ENCODE measurements around the gene FNDC3B. TPM values are rescaled to one million over a fixed set of nuclear protein-coding genes. Genes with fewer than 3 reads are reported as not detected.

Gene FNDC3B
- total RNA-seq, 1 experiment from 2014 or later: 48.6 TPM

GRCh38 chr3:172266103-172266502 is 226.7 kb downstream of the FNDC3B start:
- TF ChIP-seq EZH2phosphoT487 (IDR thresholded peaks at IDR 0.05; ENCODE audit: borderline replicate concordance, low read length) (no peak), CTCF (conservative IDR thresholded peaks at IDR 0.05; ENCODE audit: low read depth, low read length) (no peak), EZH2 (IDR thresholded peaks at IDR 0.05; ENCODE audit: low read length, unreplicated experiment) (no peak)
- Histone ChIP-seq H3K9me3 (ENCODE audit: low read length) (no peaks in the 10 kb centered on the region), H3F3A (ENCODE audit: low read length, unreplicated experiment) (no peaks in the 10 kb centered on the region), H3K4me1 (ENCODE audit: insufficient read depth, low read length) (no peaks in the 10 kb centered on the region), H3K9me2 (replicated peaks; ENCODE audit: low read length) (no peaks in the 10 kb centered on the region), H3K4me2 (ENCODE audit: low read length) (no peak overlapping the region), H3K36me3 (ENCODE audit: low read depth, low read length) (peaks cover 11% of the 10 kb centered on the region; the same call in 1 of the 2 replicates), H3K27ac (ENCODE audit: low read length) (no peak overlapping the region), H3K9ac (ENCODE audit: low read length) (no peak overlapping the region), H3K27me3 (ENCODE audit: low read length) (no peaks in the 10 kb centered on the region), H4K20me1 (ENCODE audit: low read length) (no peaks in the 10 kb centered on the region), H2AFZ (ENCODE audit: low read length) (no peak overlapping the region), H3K4me3 (ENCODE audit: low read length) (no peak overlapping the region), H3K79me2 (ENCODE audit: low read length) (no peaks in the 10 kb centered on the region)
- BruUV-seq (replicated peaks): no TSS peak
- DNase-seq (no peak), ATAC-seq (no peak)
- intact Hi-C loops (cut with micrococcal nuclease): no loop called here
- CTCF ChIA-PET: no interaction called here
- POLR2A ChIA-PET (ENCODE audit: unreplicated experiment): no interaction called here

GRCh38 chr3:172268425-172268824 is 229.0 kb downstream of the FNDC3B start:
- ChIA-PET POLR2A (ENCODE audit: unreplicated experiment) (no interaction called here), CTCF (no interaction called here)
- Histone ChIP-seq H3K27me3 (ENCODE audit: low read length) (no peaks in the 10 kb centered on the region), H3K36me3 (ENCODE audit: low read depth, low read length) (peaks cover 10% of the 10 kb centered on the region; the same call in 1 of the 2 replicates), H3F3A (ENCODE audit: low read length, unreplicated experiment) (no peaks in the 10 kb centered on the region), H3K9me3 (ENCODE audit: low read length) (no peaks in the 10 kb centered on the region), H2AFZ (ENCODE audit: low read length) (no peak overlapping the region), H3K4me1 (ENCODE audit: insufficient read depth, low read length) (no peaks in the 10 kb centered on the region), H3K27ac (ENCODE audit: low read length) (no peak overlapping the region), H3K4me3 (ENCODE audit: low read length) (no peak overlapping the region), H3K9ac (ENCODE audit: low read length) (no peak overlapping the region), H4K20me1 (ENCODE audit: low read length) (no peaks in the 10 kb centered on the region), H3K4me2 (ENCODE audit: low read length) (no peak overlapping the region), H3K9me2 (replicated peaks; ENCODE audit: low read length) (no peaks in the 10 kb centered on the region), H3K79me2 (ENCODE audit: low read length) (no peaks in the 10 kb centered on the region)
- intact Hi-C loops (cut with micrococcal nuclease): no loop called here
- TF ChIP-seq EZH2phosphoT487 (IDR thresholded peaks at IDR 0.05; ENCODE audit: borderline replicate concordance, low read length) (no peak), CTCF (conservative IDR thresholded peaks at IDR 0.05; ENCODE audit: low read depth, low read length) (no peak), EZH2 (IDR thresholded peaks at IDR 0.05; ENCODE audit: low read length, unreplicated experiment) (no peak)
- no TSS peak for BruUV-seq (replicated peaks)
- DNase-seq (no peak), ATAC-seq (no peak)

GRCh38 chr3:172268868-172269267 is 229.5 kb downstream of the FNDC3B start:
- peaks cover 10% of the 10 kb centered on the region; the same call in 1 of the 2 replicates for H3K36me3 ChIP-seq (ENCODE audit: low read depth, low read length)
- H3K4me2 ChIP-seq (ENCODE audit: low read length): no peak overlapping the region
- POLR2A ChIA-PET (ENCODE audit: unreplicated experiment): no interaction called here
- TF ChIP-seq EZH2 (IDR thresholded peaks at IDR 0.05; ENCODE audit: low read length, unreplicated experiment) (no peak), CTCF (conservative IDR thresholded peaks at IDR 0.05; ENCODE audit: low read depth, low read length) (no peak), EZH2phosphoT487 (IDR thresholded peaks at IDR 0.05; ENCODE audit: borderline replicate concordance, low read length) (no peak)
- intact Hi-C loops (cut with micrococcal nuclease): no loop called here
- H2AFZ ChIP-seq (ENCODE audit: low read length): no peak overlapping the region
- H3K79me2 ChIP-seq (ENCODE audit: low read length): no peaks in the 10 kb centered on the region
- ATAC-seq: no peak
- no peaks in the 10 kb centered on the region for H3K4me1 ChIP-seq (ENCODE audit: insufficient read depth, low read length)
- H3K9ac ChIP-seq (ENCODE audit: low read length): no peak overlapping the region
- DNase-seq: no peak
- H3K9me3 ChIP-seq (ENCODE audit: low read length): no peaks in the 10 kb centered on the region
- CTCF ChIA-PET: no interaction called here
- no TSS peak for BruUV-seq (replicated peaks)
- no peaks in the 10 kb centered on the region for H3K9me2 ChIP-seq (replicated peaks; ENCODE audit: low read length)
- H4K20me1 ChIP-seq (ENCODE audit: low read length): no peaks in the 10 kb centered on the region
- H3K4me3 ChIP-seq (ENCODE audit: low read length): no peak overlapping the region
- no peaks in the 10 kb centered on the region for H3F3A ChIP-seq (ENCODE audit: low read length, unreplicated experiment)
- H3K27ac ChIP-seq (ENCODE audit: low read length): no peak overlapping the region
- no peaks in the 10 kb centered on the region for H3K27me3 ChIP-seq (ENCODE audit: low read length)
